Panc1 (cell line): ENCODE data around the gene DDX10. TPM values are rescaled to one million over a fixed set of nuclear protein-coding genes. Genes with fewer than 3 reads are reported as not detected.

Experiments
- ATAC-seq: fragments of 200-7000 bp; cut with Tn5 transposase; 2 replicates; pipeline ENCODE4 v1.9.1; 2020; ENCODE audit warnings: mild to moderate bottlenecking, moderate library complexity
- BruUV-seq: library from RNA; stranded (reverse); fragments of 400-500 nt; replicated peaks from 2 replicates; lab custom pipeline; 2021; lab: Mats Ljungman, UMichigan
- CTCF ChIA-PET: fragments of 300-600 bp; sonication (Branson Sonifier 250); formaldehyde crosslinking; loops from one replicate; lab custom pipeline; 2022; ENCODE audit warnings: antibody characterized with exemption; lab: Charles Lee
- POLR2A ChIA-PET: fragments of 300-600 bp; sonication (Branson Sonifier 250); formaldehyde crosslinking; loops from one replicate; lab custom pipeline; 2022; ENCODE audit warnings: antibody characterized with exemption; lab: Charles Lee
- DNase-seq: peaks from one replicate; pipeline ENCODE4 v3.0.0-alpha.2; 2010; ENCODE audit warnings: low read depth, low spot score
- H3K27ac ChIP-seq: 2 replicates; pipeline ENCODE4 v1.5.1; 2011; ENCODE audit warnings: mild to moderate bottlenecking, low read length, inconsistent platforms
- H3K27me3 ChIP-seq: fragments of 200-500 bp; sonication (Bioruptor generic); 2 replicates; pipeline ENCODE4 v1.6.0; 2014; ENCODE audit warnings: low read length, inconsistent platforms; ENCODE audit not compliant: control insufficient read depth, insufficient read depth
- H3K36me3 ChIP-seq: fragments of 200-500 bp; sonication (Bioruptor generic); 2 replicates; pipeline ENCODE4 v1.5.1; 2014; ENCODE audit warnings: inconsistent platforms, mild to moderate bottlenecking, low read length, moderate library complexity; ENCODE audit not compliant: control insufficient read depth, insufficient read depth
- H3K4me1 ChIP-seq: 2 replicates; pipeline ENCODE4 v1.5.1; 2011; ENCODE audit warnings: inconsistent platforms, mild to moderate bottlenecking, low read length, moderate library complexity; ENCODE audit not compliant: control insufficient read depth, insufficient read depth
- H3K4me3 ChIP-seq, 2 experiments: 2 replicates each; pipeline ENCODE4 v1.5.1; 2011 to 2012; ENCODE audit warnings: low read depth in 2 of 2, low read length in 2 of 2, mild to moderate bottlenecking in 2 of 2, inconsistent platforms in 1 of 2, moderate library complexity in 1 of 2
- H3K9me3 ChIP-seq: fragments of 200-500 bp; sonication (Bioruptor generic); 2 replicates; pipeline ENCODE4 v1.5.1; 2014; ENCODE audit warnings: low read depth, mild to moderate bottlenecking, inconsistent platforms, low read length, moderate library complexity; ENCODE audit not compliant: control insufficient read depth, insufficient read depth
- CTCF ChIP-seq: fragments of 450-650 bp; IDR thresholded peaks from 2 replicates; pipeline ENCODE4 v1.5.1; 2017; ENCODE audit warnings: mild to moderate bottlenecking
- POLR2AphosphoS5 ChIP-seq: IDR thresholded peaks from 2 replicates; pipeline ENCODE4 v1.6.1; 2012; ENCODE audit warnings: mild to moderate bottlenecking, low read depth, low read length, moderate library complexity
- REST ChIP-seq, 2 experiments: IDR thresholded peaks; 2 replicates each; pipeline ENCODE4 v1.6.1; 2011 to 2012; ENCODE audit warnings: low read depth in 2 of 2, control low read depth in 1 of 2, low read length in 1 of 2, mild to moderate bottlenecking in 1 of 2, moderate library complexity in 1 of 2; ENCODE audit not compliant: insufficient read depth in 1 of 2
- SIN3A ChIP-seq: IDR thresholded peaks from 2 replicates; pipeline ENCODE4 v1.6.1; 2012; ENCODE audit warnings: low read depth, mild to moderate bottlenecking, low read length, moderate library complexity, borderline replicate concordance; ENCODE audit not compliant: insufficient read depth
- TCF7L2 ChIP-seq: IDR thresholded peaks from 2 replicates; pipeline ENCODE4 v1.6.1; 2011; ENCODE audit warnings: mild to moderate bottlenecking, low read depth, low read length, inconsistent platforms
- in situ Hi-C: cut with HindIII; loops from 2 replicates; pipeline ENCODE4 v1.10.0; 2016; ENCODE audit warnings: low sequenced_read_pairs, low pct_unique_long_range_greater_than_20kb
- intact Hi-C: fragments of 100-400 bp; cut with micrococcal nuclease; formaldehyde crosslinking; loops from one replicate; pipeline ENCODE4 v1.10.0; 2022; ENCODE audit not compliant: unreplicated experiment
- total RNA-seq: library from RNA; stranded (reverse); gene quantifications from one replicate; pipeline ENCODE4 v1.2.1, GENCODE V29; 2021; ENCODE audit not compliant: unreplicated experiment

The DDX10 gene
- total RNA-seq, 1 experiment from 2014 or later, result 48.8 TPM

- ChIA-PET POLR2A (no interaction called here), CTCF (no interaction called here)
- DNase-seq, result no peak
- Histone ChIP-seq H3K36me3 (no peaks in the 10 kb centered on the region), H3K4me3 (no peak overlapping the region), H3K27ac (no peak overlapping the region; the same call in 1 of the 2 replicates), H3K9me3 (peaks cover 5% of the 10 kb centered on the region; the same call in 1 of the 2 replicates), H3K4me1 (peaks cover 15% of the 10 kb centered on the region; the same call in 1 of the 2 replicates), H3K27me3 (no peaks in the 10 kb centered on the region)
- in situ Hi-C loops (no loop called here), intact Hi-C loops (no loop called here)
- no peak for TF ChIP-seq TCF7L2
- TF ChIP-seq SIN3A, result no peak
- TF ChIP-seq REST (IDR thresholded peaks at IDR 0.05; ENCODE audit: insufficient read depth in 1 of 2, low read depth in 2 of 2, low read length in 1 of 2), result no peak
- no peak for TF ChIP-seq POLR2AphosphoS5
- TF ChIP-seq CTCF, result no peak
- no TSS peak for BruUV-seq
- no peak for ATAC-seq
These were observed 232.2 kb downstream of the DDX10 start for GRCh38 chr11:108897071-108897481.

GRCh38 chr11:108897916-108898315, 233.0 kb downstream of the DDX10 start:
- ChIA-PET CTCF (no interaction called here), POLR2A (no interaction called here)
- H3K4me1 ChIP-seq, result peaks cover 15% of the 10 kb centered on the region; the same call in 1 of the 2 replicates
- no peak overlapping the region for H3K27ac ChIP-seq
- intact Hi-C loops (no loop called here), in situ Hi-C loops (no loop called here)
- BruUV-seq, result no TSS peak
- no peak for TF ChIP-seq POLR2AphosphoS5
- no peak for TF ChIP-seq SIN3A
- no peak for TF ChIP-seq REST (IDR thresholded peaks at IDR 0.05; ENCODE audit: insufficient read depth in 1 of 2, low read depth in 2 of 2, low read length in 1 of 2)
- TF ChIP-seq CTCF, result no peak
- TF ChIP-seq TCF7L2, result no peak
- no peaks in the 10 kb centered on the region for H3K27me3 ChIP-seq
- no peaks in the 10 kb centered on the region for H3K36me3 ChIP-seq
- no peak for DNase-seq
- no peak for ATAC-seq
- H3K4me3 ChIP-seq, result no peak overlapping the region
- peaks cover 5% of the 10 kb centered on the region; the same call in 1 of the 2 replicates for H3K9me3 ChIP-seq
